ES-I3 (cell line): ENCODE data around the gene SCAMP4.
A peak's percentile ranks its signal among the peaks of the same experiment; 100 is the strongest.

Experiments
- H3K36me3 ChIP-seq: 2 replicates; pipeline ENCODE4 v1.6.1; 2013; ENCODE audit warnings: mild to moderate bottlenecking, low read length, control low read depth, moderate library complexity; ENCODE audit not compliant: insufficient read depth
- H3K4me1 ChIP-seq: 2 replicates; pipeline ENCODE4 v1.6.1; 2013; ENCODE audit warnings: mild to moderate bottlenecking, control low read depth, low read length; ENCODE audit not compliant: insufficient read depth
- H3K9ac ChIP-seq: 2 replicates; pipeline ENCODE4 v1.6.1; 2013; ENCODE audit warnings: low read depth, mild to moderate bottlenecking, low read length, moderate library complexity
- H3K9me3 ChIP-seq: 2 replicates; pipeline ENCODE4 v1.6.1; 2013; ENCODE audit warnings: mild to moderate bottlenecking, low read length, moderate library complexity; ENCODE audit not compliant: control insufficient read depth, insufficient read depth

The SCAMP4 gene

DNA sequence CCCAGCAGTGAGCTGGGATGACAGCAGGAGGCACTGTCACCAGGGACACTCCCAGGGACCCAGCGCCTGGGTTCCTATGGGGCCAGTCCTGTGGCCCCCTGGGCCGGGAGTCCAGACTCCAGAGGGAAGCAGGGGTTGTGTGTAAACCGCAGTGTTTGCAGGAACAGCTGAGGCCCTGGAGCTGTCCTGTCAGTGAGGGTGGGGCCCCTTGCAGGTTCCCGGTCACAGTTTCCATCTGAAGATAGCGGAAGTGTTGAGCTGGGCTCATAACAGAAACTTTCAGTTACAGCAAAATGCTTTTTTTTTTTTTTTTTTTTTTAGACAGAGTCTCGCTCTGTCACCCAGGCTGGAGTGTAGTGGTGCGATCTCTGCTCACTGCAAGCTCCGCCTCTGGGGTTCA, 18.1 kb downstream of the SCAMP4 start:
- no peaks in the 10 kb centered on the region for H3K9me3 ChIP-seq
- no peaks in the 10 kb centered on the region for H3K4me1 ChIP-seq
- peaks cover 3% of the 10 kb centered on the region; the same call in 1 of the 2 replicates for H3K36me3 ChIP-seq
- H3K9ac ChIP-seq = no peak overlapping the region

DNA sequence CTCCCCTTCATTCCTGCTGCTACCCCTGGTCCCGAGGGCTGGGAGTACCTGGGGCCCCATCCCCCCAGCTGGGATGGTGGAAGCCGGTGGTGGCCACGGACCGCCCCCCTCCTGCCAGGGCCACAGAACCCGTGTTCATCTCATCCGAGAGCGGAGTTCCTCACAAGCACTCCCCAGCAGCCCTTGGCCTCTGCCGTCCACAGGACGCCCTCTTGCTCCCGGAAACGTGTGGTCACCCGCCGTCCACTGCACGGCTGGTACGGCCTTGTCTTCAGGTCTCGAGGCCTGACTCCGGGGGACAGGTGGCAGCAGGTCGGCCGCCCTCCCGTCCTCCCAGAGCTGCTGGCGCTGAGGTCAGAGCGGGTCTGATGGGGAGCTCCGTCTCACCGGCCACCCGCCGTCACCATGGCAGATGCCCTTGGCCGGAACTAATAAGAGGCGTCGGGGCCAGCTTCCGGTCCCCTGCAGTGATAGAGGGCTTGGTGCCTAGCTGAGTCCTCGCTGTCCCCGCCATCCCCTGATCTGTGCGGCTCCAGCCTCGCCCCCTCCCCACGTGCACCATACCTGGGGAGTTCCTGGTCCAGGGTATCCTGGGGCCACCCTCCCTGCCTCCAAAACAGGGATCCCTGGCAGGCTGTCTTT, 19.2 kb downstream of the SCAMP4 start:
- H3K4me1 ChIP-seq = no peaks in the 10 kb centered on the region
- no peaks in the 10 kb centered on the region for H3K9me3 ChIP-seq
- H3K36me3 ChIP-seq = peaks cover 3% of the 10 kb centered on the region; the same call in 1 of the 2 replicates
- H3K9ac ChIP-seq = no peak overlapping the region

- H3K9ac ChIP-seq = no peak overlapping the region
- H3K36me3 ChIP-seq = peaks cover 3% of the 10 kb centered on the region; the same call in 1 of the 2 replicates
- no peaks in the 10 kb centered on the region for H3K4me1 ChIP-seq
- H3K9me3 ChIP-seq = no peaks in the 10 kb centered on the region
These were observed 20.3 kb downstream of the SCAMP4 start for GRCh38 chr19:1925544-1925943.

- Histone ChIP-seq H3K9ac (peak overlapping the region; percentile 62; the same call in 1 of the 2 replicates), H3K4me1 (no peaks in the 10 kb centered on the region), H3K9me3 (no peaks in the 10 kb centered on the region), H3K36me3 (no peaks in the 10 kb centered on the region)
These were observed 24.0 kb downstream of the SCAMP4 start for GRCh38 chr19:1929021-1929742.

GRCh38 chr19:1931445-1931844, 26.2 kb downstream of the SCAMP4 start:
- H3K9ac ChIP-seq = no peak overlapping the region
- H3K36me3 ChIP-seq = no peaks in the 10 kb centered on the region
- no peaks in the 10 kb centered on the region for H3K9me3 ChIP-seq
- no peaks in the 10 kb centered on the region for H3K4me1 ChIP-seq

- Histone ChIP-seq H3K9me3 (no peaks in the 10 kb centered on the region), H3K36me3 (no peaks in the 10 kb centered on the region), H3K4me1 (no peaks in the 10 kb centered on the region), H3K9ac (no peak overlapping the region)
These were observed 27.2 kb downstream of the SCAMP4 start for GRCh38 chr19:1932395-1932794.

GRCh38 chr19:1933244-1933643, 28.0 kb downstream of the SCAMP4 start:
- Histone ChIP-seq H3K9me3 (no peaks in the 10 kb centered on the region), H3K36me3 (no peaks in the 10 kb centered on the region), H3K9ac (no peak overlapping the region), H3K4me1 (no peaks in the 10 kb centered on the region)

DNA sequence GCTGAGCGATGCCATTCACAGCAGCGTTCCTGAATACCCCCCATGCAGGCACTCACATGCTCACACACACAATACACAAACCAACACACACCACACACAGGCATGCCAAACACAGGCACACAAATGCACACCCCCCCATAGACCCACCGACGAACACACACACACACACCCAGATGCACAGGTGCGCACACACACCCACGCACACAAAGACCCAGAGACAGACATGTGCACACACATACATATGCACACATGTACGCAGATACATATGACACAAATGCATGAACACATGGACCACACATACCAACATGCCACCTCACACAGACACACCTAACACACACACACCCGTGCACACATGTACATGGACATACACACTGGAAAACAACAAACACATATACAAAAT, 28.7 kb downstream of the SCAMP4 start:
- Histone ChIP-seq H3K4me1 (no peaks in the 10 kb centered on the region), H3K9me3 (no peaks in the 10 kb centered on the region), H3K36me3 (no peaks in the 10 kb centered on the region), H3K9ac (no peak overlapping the region)

GRCh38 chr19:1935484-1936208, 30.4 kb downstream of the SCAMP4 start:
- Histone ChIP-seq H3K4me1 (no peaks in the 10 kb centered on the region), H3K9me3 (no peaks in the 10 kb centered on the region), H3K36me3 (no peaks in the 10 kb centered on the region), H3K9ac (no peak overlapping the region)

DNA sequence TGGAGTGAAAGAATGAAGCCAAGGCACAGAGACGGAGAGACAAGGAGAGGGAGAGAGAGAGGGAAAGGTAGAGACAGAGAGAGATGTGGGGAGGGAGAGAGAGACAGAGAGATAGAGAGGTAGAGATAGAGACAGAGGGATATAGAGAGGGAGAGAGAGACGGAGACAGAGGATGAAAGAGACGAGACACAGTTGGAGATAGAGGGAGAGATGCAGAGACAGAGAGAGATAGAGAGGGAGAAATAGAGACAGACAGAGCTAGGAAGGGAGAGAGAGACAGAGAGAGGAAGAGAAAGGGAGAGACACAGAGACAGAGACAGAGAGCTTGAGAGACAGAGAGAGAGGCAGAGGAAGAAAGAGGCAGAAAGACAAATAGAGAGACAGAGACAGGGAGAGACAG, 31.2 kb downstream of the SCAMP4 start:
- no peaks in the 10 kb centered on the region for H3K4me1 ChIP-seq
- no peaks in the 10 kb centered on the region for H3K9me3 ChIP-seq
- no peaks in the 10 kb centered on the region for H3K36me3 ChIP-seq
- H3K9ac ChIP-seq = no peak overlapping the region

- no peak overlapping the region for H3K9ac ChIP-seq
- H3K36me3 ChIP-seq = no peaks in the 10 kb centered on the region
- no peaks in the 10 kb centered on the region for H3K9me3 ChIP-seq
- no peaks in the 10 kb centered on the region for H3K4me1 ChIP-seq
These were observed 31.9 kb downstream of the SCAMP4 start for GRCh38 chr19:1936916-1937610.

GRCh38 chr19:1938071-1938470, 32.9 kb downstream of the SCAMP4 start:
- H3K9me3 ChIP-seq = no peaks in the 10 kb centered on the region
- H3K4me1 ChIP-seq = peaks cover 2% of the 10 kb centered on the region; the same call in 1 of the 2 replicates
- H3K36me3 ChIP-seq = no peaks in the 10 kb centered on the region
- H3K9ac ChIP-seq = no peak overlapping the region

- Histone ChIP-seq H3K9ac (peak within 1 kb of the TSS; percentile 93), H3K9me3 (no peaks in the 10 kb centered on the region), H3K4me1 (peaks cover 6% of the 10 kb centered on the region; the same call in 1 of the 2 replicates), H3K36me3 (no peaks in the 10 kb centered on the region)
These were observed 36.2 kb downstream of the SCAMP4 start, which contains the start of gene CSNK1G2 for GRCh38 chr19:1941146-1942077. TSS of gene CSNK1G2 (plus strand) at chr19:1941172. CDS start at chr19:1969773, 28,601 bp downstream.
